HCT116 (cell line): Measurements from ENCODE around the gene CST4. TPM values are rescaled to one million over a fixed set of nuclear protein-coding genes. Genes with fewer than 3 reads are reported as not detected.

ENCODE experiments used
- ATAC-seq: fragments of 200-7000 bp; cut with Tn5 transposase; 2 replicates; pipeline ENCODE4 v1.9.1; 2020; ENCODE audit warnings: mild to moderate bottlenecking, moderate library complexity
- BruUV-seq: library from RNA; stranded (reverse); fragments of 400-500 nt; replicated peaks from 2 replicates; lab custom pipeline; 2021; lab: Mats Ljungman, UMichigan
- CTCF ChIA-PET: fragments of 300-600 bp; sonication (Branson Sonifier 250); formaldehyde crosslinking; loops from one replicate; lab custom pipeline; 2021; ENCODE audit warnings: antibody characterized with exemption; lab: Charles Lee
- POLR2A ChIA-PET: fragments of 300-600, 350-600 bp; sonication (Branson Sonifier 250); formaldehyde crosslinking; loops from one replicate; lab custom pipeline; 2021; ENCODE audit warnings: antibody characterized with exemption; lab: Charles Lee
- RAD21 ChIA-PET, 2 experiments: fragments of 300-600 bp; sonication (Branson Sonifier 250); formaldehyde crosslinking; loops; one replicate each; lab custom pipeline; 2023; ENCODE audit warnings: low total read pairs in 2 of 2; ENCODE audit not compliant: uncharacterized antibody in 2 of 2, unreplicated experiment in 2 of 2, low non-redundant PET in 1 of 2; lab: Charles Lee
- DNase-seq: peaks from one replicate; pipeline ENCODE4 v3.0.0-alpha.2; 2010; ENCODE audit warnings: low read depth, low spot score
- H2AFZ ChIP-seq: fragments of 200-600 bp; shearing (Covaris generic), sonication (generic); 2 replicates; pipeline ENCODE4 v1.6.1; 2017; ENCODE audit warnings: low read depth, mixed run types, mixed read lengths, antibody characterized with exemption, low read length; ENCODE audit not compliant: poor library complexity, severe bottlenecking
- H3K27ac ChIP-seq: 2 replicates; pipeline ENCODE4 v1.5.1; 2012; ENCODE audit warnings: low read depth, low read length
- H3K27me3 ChIP-seq: fragments of 200-600 bp; sonication (generic); 2 replicates; pipeline ENCODE4 v1.6.1; 2016; ENCODE audit warnings: mixed run types, low read length, mixed read lengths; ENCODE audit not compliant: insufficient read depth
- H3K36me3 ChIP-seq, 2 experiments: fragments of 200-500 bp in 1 of 2; fragments of 200-600 bp in 1 of 2; sonication (Bioruptor generic) in 1 of 2; sonication (generic) in 1 of 2; 2 replicates each; pipeline versions ENCODE4 v1.5.1 to v1.6.1; 2014 to 2016; ENCODE audit warnings: low read length in 2 of 2, inconsistent platforms in 1 of 2, mixed read lengths in 1 of 2, mixed run types in 1 of 2; ENCODE audit not compliant: insufficient read depth in 2 of 2, control insufficient read depth in 1 of 2
- H3K4me1 ChIP-seq, 2 experiments: fragments of 200-600 bp in 1 of 2; sonication (generic) in 1 of 2; 2 replicates each; pipeline versions ENCODE4 v1.5.1 to v1.6.1; 2012 to 2017; ENCODE audit warnings: low read length in 2 of 2, inconsistent platforms in 1 of 2, mild to moderate bottlenecking in 1 of 2, mixed read lengths in 1 of 2, mixed run types in 1 of 2, moderate library complexity in 1 of 2; ENCODE audit not compliant: insufficient read depth in 2 of 2, control insufficient read depth in 1 of 2
- H3K4me2 ChIP-seq: fragments of 200-600 bp; sonication (generic); 2 replicates; pipeline ENCODE4 v1.6.1; 2017; ENCODE audit warnings: mixed run types, low read length, mixed read lengths
- H3K4me3 ChIP-seq, 2 experiments: fragments of 200-600 bp in 1 of 2; sonication (generic) in 1 of 2; replicated peaks in 1 of 2; 2 replicates each; pipeline ENCODE4 v1.5.1; 2011 to 2016; ENCODE audit warnings: low read length in 2 of 2, control low read depth in 1 of 2, low read depth in 1 of 2, mild to moderate bottlenecking in 1 of 2, mixed read lengths in 1 of 2, mixed run types in 1 of 2
- H3K79me2 ChIP-seq: fragments of 200-600 bp; sonication (generic); 2 replicates; pipeline ENCODE4 v1.6.1; 2017; ENCODE audit warnings: mild to moderate bottlenecking, mixed run types, low read length, moderate library complexity, mixed read lengths; ENCODE audit not compliant: insufficient read depth
- H3K9ac ChIP-seq: fragments of 200-600 bp; sonication (generic); 2 replicates; pipeline ENCODE4 v1.6.1; 2016; ENCODE audit warnings: low read length, mixed read lengths
- H3K9me2 ChIP-seq: fragments of 200-600 bp; sonication (generic), shearing (Covaris generic); 2 replicates; pipeline ENCODE4 v1.6.1; 2017; ENCODE audit warnings: mixed run types, mild to moderate bottlenecking, moderate library complexity; ENCODE audit not compliant: insufficient read depth
- H3K9me3 ChIP-seq, 2 experiments: fragments of 200-500 bp in 1 of 2; fragments of 200-600 bp in 1 of 2; sonication (Bioruptor generic) in 1 of 2; sonication (generic) in 1 of 2; 2 replicates each; pipeline ENCODE4 v1.6.1; 2014 to 2017; ENCODE audit warnings: low read length in 2 of 2, mixed read lengths in 2 of 2, inconsistent platforms in 1 of 2, low read depth in 1 of 2, mild to moderate bottlenecking in 1 of 2, mixed run types in 1 of 2, moderate library complexity in 1 of 2; ENCODE audit not compliant: control insufficient read depth in 1 of 2, insufficient read depth in 1 of 2
- H4K20me1 ChIP-seq: fragments of 200-600 bp; sonication (generic), shearing (Covaris generic); 2 replicates; pipeline ENCODE4 v1.6.1; 2017; ENCODE audit warnings: mixed run types, mild to moderate bottlenecking, moderate library complexity; ENCODE audit not compliant: insufficient read depth
- CBX3 ChIP-seq: IDR thresholded peaks from 2 replicates; pipeline ENCODE4 v1.6.1; 2012; ENCODE audit warnings: low read depth
- CEBPB ChIP-seq: IDR thresholded peaks from 2 replicates; pipeline ENCODE4 v1.6.1; 2012; ENCODE audit warnings: low read depth
- CTCF ChIP-seq, 3 experiments: fragments of 200-600 bp in 1 of 3; sonication (generic) in 1 of 3; IDR thresholded peaks in 2 of 3; conservative IDR thresholded peaks in 1 of 3; 2 replicates each; pipeline ENCODE4 v1.5.1; 2012 to 2017; ENCODE audit warnings: low read depth in 2 of 3, low read length in 2 of 3, antibody characterized with exemption in 1 of 3, borderline replicate concordance in 1 of 3, control low read depth in 1 of 3, mild to moderate bottlenecking in 1 of 3, mixed read lengths in 1 of 3, mixed run types in 1 of 3, moderate library complexity in 1 of 3; ENCODE audit not compliant: insufficient read depth in 1 of 3
- ELF1 ChIP-seq: IDR thresholded peaks from 2 replicates; pipeline ENCODE4 v1.6.1; 2012; ENCODE audit warnings: low read depth, borderline replicate concordance
- EZH2 ChIP-seq: fragments of 200-600 bp; sonication (generic); IDR thresholded peaks from 2 replicates; pipeline ENCODE4 v1.6.1; 2017; ENCODE audit warnings: antibody characterized with exemption, mixed run types
- EZH2phosphoT487 ChIP-seq: fragments of 200-600 bp; IDR thresholded peaks from 2 replicates; pipeline ENCODE4 v1.6.1; 2018; ENCODE audit warnings: antibody characterized with exemption, borderline replicate concordance
- JUND ChIP-seq: IDR thresholded peaks from 2 replicates; pipeline ENCODE4 v1.6.1; 2012
- MAX ChIP-seq: IDR thresholded peaks from 2 replicates; pipeline ENCODE4 v1.6.1; 2012
- POLR2A ChIP-seq: IDR thresholded peaks from 2 replicates; pipeline ENCODE4 v1.7.0; 2011; ENCODE audit warnings: borderline replicate concordance; ENCODE audit not compliant: insufficient read depth, insufficient read length; ENCODE audit errors: extremely low read depth
- POLR2AphosphoS5 ChIP-seq: IDR thresholded peaks from 2 replicates; pipeline ENCODE4 v1.6.1; 2011; ENCODE audit warnings: mild to moderate bottlenecking, low read depth, low read length, moderate library complexity
- RAD21 ChIP-seq: IDR thresholded peaks from 2 replicates; pipeline ENCODE4 v1.6.1; 2012; ENCODE audit warnings: low read depth, mild to moderate bottlenecking
- SRF ChIP-seq: IDR thresholded peaks from 2 replicates; pipeline ENCODE4 v1.6.1; 2012; ENCODE audit warnings: low read depth
- TCF7L2 ChIP-seq: IDR thresholded peaks from 2 replicates; pipeline ENCODE4 v1.7.0; 2011; ENCODE audit warnings: borderline replicate concordance, inconsistent platforms; ENCODE audit not compliant: insufficient read depth, insufficient read length; ENCODE audit errors: extremely low read depth
- YY1 ChIP-seq: IDR thresholded peaks from 2 replicates; pipeline ENCODE4 v1.6.1; 2011; ENCODE audit warnings: low read length, low read depth, moderate library complexity, mild to moderate bottlenecking; ENCODE audit not compliant: insufficient replicate concordance; ENCODE audit errors: extremely low read depth
- ZBTB33 ChIP-seq: IDR thresholded peaks from 2 replicates; pipeline ENCODE4 v1.6.1; 2011; ENCODE audit warnings: mild to moderate bottlenecking, low read length, moderate library complexity; ENCODE audit not compliant: insufficient replicate concordance; ENCODE audit errors: extremely low read depth
- intact Hi-C: fragments of 100-400 bp; cut with micrococcal nuclease; formaldehyde crosslinking; loops from 2 replicates; pipeline ENCODE4 v1.10.0; 2022
- total RNA-seq: library from RNA; stranded (reverse); gene quantifications from one replicate; pipeline ENCODE4 v1.2.1, GENCODE V29; 2021; ENCODE audit not compliant: unreplicated experiment

CST4 gene
- total RNA-seq, 1 experiment from 2014 or later = not detected

- POLR2A ChIA-PET = interaction anchor here (1.5 kb wide), 1 partner anchor 14 kb away, joined by 5 read pairs; no protein-coding TSS in a partner anchor
- H3K4me2 ChIP-seq = peak overlapping the region; percentile 97
- intact Hi-C loops = loop anchor here (10.0 kb wide), 1 partner anchor 1558 kb away; the partner anchor contains the start of gene ENTPD6
Measured at GRCh38 chr20:23636182-23636907, 52.5 kb downstream of the CST4 start.

More at GRCh38 chr20:23636182-23636907, 52.5 kb downstream of the CST4 start:
- no peak for TF ChIP-seq SRF
- TF ChIP-seq YY1 = no peak
- TF ChIP-seq POLR2A = no peak
- no peak for TF ChIP-seq EZH2phosphoT487
- no peak for TF ChIP-seq JUND
- TF ChIP-seq ZBTB33 = no peak
- no peak for TF ChIP-seq ELF1
- TF ChIP-seq MAX = no peak
- TF ChIP-seq EZH2 = no peak
- no peak for TF ChIP-seq CEBPB
- no peak for TF ChIP-seq CBX3
- TF ChIP-seq TCF7L2 = no peak
- no peak for TF ChIP-seq CTCF (IDR thresholded peaks at IDR 0.05 in 2 of 3, conservative IDR thresholded peaks at IDR 0.05 in 1 of 3; ENCODE audit: borderline replicate concordance in 1 of 3, insufficient read depth in 1 of 3, low read depth in 2 of 3, low read length in 2 of 3)
- TF ChIP-seq POLR2AphosphoS5 = no peak
- no peak for TF ChIP-seq RAD21
- TF ChIP-seq, all 23 proteins: peak for 0
- no peak overlapping the region for H2AFZ ChIP-seq
- H3K36me3 ChIP-seq = peaks cover 5% of the 10 kb centered on the region in 2 experiments; a peak in 2 of 4 replicates
- CTCF ChIA-PET = no interaction called here
- peaks cover 21% of the 10 kb centered on the region for H3K79me2 ChIP-seq
- BruUV-seq = no TSS peak
- DNase-seq = no peak
- H3K4me3 ChIP-seq = peak overlapping the region; percentile 77 to 91
- no peak for ATAC-seq
- RAD21 ChIA-PET = no interaction called here
- H3K9ac ChIP-seq = peak overlapping the region; percentile 88
- no peaks in the 10 kb centered on the region for H3K27me3 ChIP-seq
- no peaks in the 10 kb centered on the region for H3K9me3 ChIP-seq
- peak overlapping the region; percentile 86 for H3K27ac ChIP-seq
- peaks cover 27 to 41% of the 10 kb centered on the region in 2 experiments for H3K4me1 ChIP-seq
- H4K20me1 ChIP-seq = no peaks in the 10 kb centered on the region
- no peaks in the 10 kb centered on the region for H3K9me2 ChIP-seq
